HCT116 (cell line): Measurements from ENCODE around the gene TLR5. TPM values are rescaled to one million over a fixed set of nuclear protein-coding genes. Genes with fewer than 3 reads are reported as not detected.

Experiments
- ATAC-seq: fragments of 200-7000 bp; cut with Tn5 transposase; 2 replicates; pipeline ENCODE4 v1.9.1; 2020; ENCODE audit warnings: mild to moderate bottlenecking, moderate library complexity
- BruUV-seq: library from RNA; stranded (reverse); fragments of 400-500 nt; replicated peaks from 2 replicates; lab custom pipeline; 2021; lab: Mats Ljungman, UMichigan
- CTCF ChIA-PET: fragments of 300-600 bp; sonication (Branson Sonifier 250); formaldehyde crosslinking; loops from one replicate; lab custom pipeline; 2021; ENCODE audit warnings: antibody characterized with exemption; lab: Charles Lee
- POLR2A ChIA-PET: fragments of 300-600, 350-600 bp; sonication (Branson Sonifier 250); formaldehyde crosslinking; loops from one replicate; lab custom pipeline; 2021; ENCODE audit warnings: antibody characterized with exemption; lab: Charles Lee
- RAD21 ChIA-PET, 2 experiments: fragments of 300-600 bp; sonication (Branson Sonifier 250); formaldehyde crosslinking; loops; one replicate each; lab custom pipeline; 2023; ENCODE audit warnings: low total read pairs in 2 of 2; ENCODE audit not compliant: uncharacterized antibody in 2 of 2, unreplicated experiment in 2 of 2, low non-redundant PET in 1 of 2; lab: Charles Lee
- DNase-seq: peaks from one replicate; pipeline ENCODE4 v3.0.0-alpha.2; 2010; ENCODE audit warnings: low read depth, low spot score
- H2AFZ ChIP-seq: fragments of 200-600 bp; shearing (Covaris generic), sonication (generic); 2 replicates; pipeline ENCODE4 v1.6.1; 2017; ENCODE audit warnings: low read depth, mixed run types, mixed read lengths, antibody characterized with exemption, low read length; ENCODE audit not compliant: poor library complexity, severe bottlenecking
- H3K27ac ChIP-seq: 2 replicates; pipeline ENCODE4 v1.5.1; 2012; ENCODE audit warnings: low read depth, low read length
- H3K27me3 ChIP-seq: fragments of 200-600 bp; sonication (generic); 2 replicates; pipeline ENCODE4 v1.6.1; 2016; ENCODE audit warnings: mixed run types, low read length, mixed read lengths; ENCODE audit not compliant: insufficient read depth
- H3K36me3 ChIP-seq, 2 experiments: fragments of 200-500 bp in 1 of 2; fragments of 200-600 bp in 1 of 2; sonication (Bioruptor generic) in 1 of 2; sonication (generic) in 1 of 2; 2 replicates each; pipeline versions ENCODE4 v1.5.1 to v1.6.1; 2014 to 2016; ENCODE audit warnings: low read length in 2 of 2, inconsistent platforms in 1 of 2, mixed read lengths in 1 of 2, mixed run types in 1 of 2; ENCODE audit not compliant: insufficient read depth in 2 of 2, control insufficient read depth in 1 of 2
- H3K4me1 ChIP-seq, 2 experiments: fragments of 200-600 bp in 1 of 2; sonication (generic) in 1 of 2; 2 replicates each; pipeline versions ENCODE4 v1.5.1 to v1.6.1; 2012 to 2017; ENCODE audit warnings: low read length in 2 of 2, inconsistent platforms in 1 of 2, mild to moderate bottlenecking in 1 of 2, mixed read lengths in 1 of 2, mixed run types in 1 of 2, moderate library complexity in 1 of 2; ENCODE audit not compliant: insufficient read depth in 2 of 2, control insufficient read depth in 1 of 2
- H3K4me2 ChIP-seq: fragments of 200-600 bp; sonication (generic); 2 replicates; pipeline ENCODE4 v1.6.1; 2017; ENCODE audit warnings: mixed run types, low read length, mixed read lengths
- H3K4me3 ChIP-seq, 2 experiments: fragments of 200-600 bp in 1 of 2; sonication (generic) in 1 of 2; replicated peaks in 1 of 2; 2 replicates each; pipeline ENCODE4 v1.5.1; 2011 to 2016; ENCODE audit warnings: low read length in 2 of 2, control low read depth in 1 of 2, low read depth in 1 of 2, mild to moderate bottlenecking in 1 of 2, mixed read lengths in 1 of 2, mixed run types in 1 of 2
- H3K79me2 ChIP-seq: fragments of 200-600 bp; sonication (generic); 2 replicates; pipeline ENCODE4 v1.6.1; 2017; ENCODE audit warnings: mild to moderate bottlenecking, mixed run types, low read length, moderate library complexity, mixed read lengths; ENCODE audit not compliant: insufficient read depth
- H3K9ac ChIP-seq: fragments of 200-600 bp; sonication (generic); 2 replicates; pipeline ENCODE4 v1.6.1; 2016; ENCODE audit warnings: low read length, mixed read lengths
- H3K9me2 ChIP-seq: fragments of 200-600 bp; sonication (generic), shearing (Covaris generic); 2 replicates; pipeline ENCODE4 v1.6.1; 2017; ENCODE audit warnings: mixed run types, mild to moderate bottlenecking, moderate library complexity; ENCODE audit not compliant: insufficient read depth
- H3K9me3 ChIP-seq, 2 experiments: fragments of 200-500 bp in 1 of 2; fragments of 200-600 bp in 1 of 2; sonication (Bioruptor generic) in 1 of 2; sonication (generic) in 1 of 2; 2 replicates each; pipeline ENCODE4 v1.6.1; 2014 to 2017; ENCODE audit warnings: low read length in 2 of 2, mixed read lengths in 2 of 2, inconsistent platforms in 1 of 2, low read depth in 1 of 2, mild to moderate bottlenecking in 1 of 2, mixed run types in 1 of 2, moderate library complexity in 1 of 2; ENCODE audit not compliant: control insufficient read depth in 1 of 2, insufficient read depth in 1 of 2
- H4K20me1 ChIP-seq: fragments of 200-600 bp; sonication (generic), shearing (Covaris generic); 2 replicates; pipeline ENCODE4 v1.6.1; 2017; ENCODE audit warnings: mixed run types, mild to moderate bottlenecking, moderate library complexity; ENCODE audit not compliant: insufficient read depth
- CTCF ChIP-seq, 3 experiments: fragments of 200-600 bp in 1 of 3; sonication (generic) in 1 of 3; IDR thresholded peaks in 2 of 3; conservative IDR thresholded peaks in 1 of 3; 2 replicates each; pipeline ENCODE4 v1.5.1; 2012 to 2017; ENCODE audit warnings: low read depth in 2 of 3, low read length in 2 of 3, antibody characterized with exemption in 1 of 3, borderline replicate concordance in 1 of 3, control low read depth in 1 of 3, mild to moderate bottlenecking in 1 of 3, mixed read lengths in 1 of 3, mixed run types in 1 of 3, moderate library complexity in 1 of 3; ENCODE audit not compliant: insufficient read depth in 1 of 3
- EGR1 ChIP-seq: IDR thresholded peaks from 2 replicates; pipeline ENCODE4 v1.6.1; 2012; ENCODE audit warnings: low read depth
- ELF1 ChIP-seq: IDR thresholded peaks from 2 replicates; pipeline ENCODE4 v1.6.1; 2012; ENCODE audit warnings: low read depth, borderline replicate concordance
- EZH2 ChIP-seq: fragments of 200-600 bp; sonication (generic); IDR thresholded peaks from 2 replicates; pipeline ENCODE4 v1.6.1; 2017; ENCODE audit warnings: antibody characterized with exemption, mixed run types
- FOSL1 ChIP-seq: IDR thresholded peaks from 2 replicates; pipeline ENCODE4 v1.6.1; 2012; ENCODE audit warnings: low read depth
- JUND ChIP-seq: IDR thresholded peaks from 2 replicates; pipeline ENCODE4 v1.6.1; 2012
- MAX ChIP-seq: IDR thresholded peaks from 2 replicates; pipeline ENCODE4 v1.6.1; 2012
- POLR2A ChIP-seq: IDR thresholded peaks from 2 replicates; pipeline ENCODE4 v1.7.0; 2011; ENCODE audit warnings: borderline replicate concordance; ENCODE audit not compliant: insufficient read depth, insufficient read length; ENCODE audit errors: extremely low read depth
- RAD21 ChIP-seq: IDR thresholded peaks from 2 replicates; pipeline ENCODE4 v1.6.1; 2012; ENCODE audit warnings: low read depth, mild to moderate bottlenecking
- REST ChIP-seq: IDR thresholded peaks from 2 replicates; pipeline ENCODE4 v1.6.1; 2012; ENCODE audit warnings: low read depth
- ZBTB33 ChIP-seq: IDR thresholded peaks from 2 replicates; pipeline ENCODE4 v1.6.1; 2011; ENCODE audit warnings: mild to moderate bottlenecking, low read length, moderate library complexity; ENCODE audit not compliant: insufficient replicate concordance; ENCODE audit errors: extremely low read depth
- ZFX ChIP-seq: fragments of 450-650 bp; IDR thresholded peaks from 2 replicates; pipeline ENCODE4 v1.6.1; 2017
- ZNF274 ChIP-seq: fragments of 200-500 bp; sonication (Bioruptor generic); IDR thresholded peaks from 2 replicates; pipeline ENCODE4 v1.6.1; 2014; ENCODE audit warnings: mild to moderate bottlenecking, low read depth, low read length, inconsistent platforms
- intact Hi-C: fragments of 100-400 bp; cut with micrococcal nuclease; formaldehyde crosslinking; loops from 2 replicates; pipeline ENCODE4 v1.10.0; 2022
- total RNA-seq: library from RNA; stranded (reverse); gene quantifications from one replicate; pipeline ENCODE4 v1.2.1, GENCODE V29; 2021; ENCODE audit not compliant: unreplicated experiment

The TLR5 gene
- total RNA-seq, 1 experiment from 2014 or later, result 1.2 TPM

- no peak for TF ChIP-seq MAX
- TF ChIP-seq EZH2, result no peak
- TF ChIP-seq EGR1, result no peak
- no peak for TF ChIP-seq ZNF274
These were observed 45.7 kb upstream of the TLR5 start for GRCh38 chr1:223188618-223189356.

GRCh38 chr1:223186800-223187199, 43.8 kb upstream of the TLR5 start:
- Histone ChIP-seq H3K9me2 (no peaks in the 10 kb centered on the region), H3K9me3 (no peaks in the 10 kb centered on the region), H3K9ac (no peak overlapping the region), H3K79me2 (no peaks in the 10 kb centered on the region), H3K27me3 (peaks cover 23% of the 10 kb centered on the region), H3K4me2 (no peak overlapping the region), H3K4me3 (no peak overlapping the region), H3K27ac (no peak overlapping the region), H3K4me1 (peaks cover 14 to 15% of the 10 kb centered on the region in 2 experiments), H3K36me3 (no peaks in the 10 kb centered on the region), H4K20me1 (no peaks in the 10 kb centered on the region), H2AFZ (no peak overlapping the region)
- ChIA-PET POLR2A (no interaction called here), RAD21 (no interaction called here), CTCF (no interaction called here)
- intact Hi-C loops, result no loop called here
- no TSS peak for BruUV-seq
- DNase-seq, result no peak
- no peak for ATAC-seq
- no peak for TF ChIP-seq RAD21
- TF ChIP-seq REST, result no peak
- no peak for TF ChIP-seq FOSL1
- TF ChIP-seq ZBTB33, result no peak
- no peak for TF ChIP-seq ZFX
- no peak for TF ChIP-seq CTCF (IDR thresholded peaks at IDR 0.05 in 2 of 3, conservative IDR thresholded peaks at IDR 0.05 in 1 of 3; ENCODE audit: borderline replicate concordance in 1 of 3, insufficient read depth in 1 of 3, low read depth in 2 of 3, low read length in 2 of 3)
- TF ChIP-seq JUND, result no peak
- no peak for TF ChIP-seq POLR2A
- TF ChIP-seq ELF1, result no peak

More at GRCh38 chr1:223188618-223189356, 45.7 kb upstream of the TLR5 start:
- intact Hi-C loops, result no loop called here
- no peak overlapping the region for H3K4me3 ChIP-seq
- no peaks in the 10 kb centered on the region for H3K36me3 ChIP-seq
- no peak overlapping the region for H3K4me2 ChIP-seq
- CTCF ChIA-PET, result no interaction called here
- POLR2A ChIA-PET, result no interaction called here
- no peak overlapping the region for H3K27ac ChIP-seq
- ATAC-seq (no peak), DNase-seq (no peak)
- no peak overlapping the region for H3K9ac ChIP-seq
- no peaks in the 10 kb centered on the region for H3K9me2 ChIP-seq
- H3K79me2 ChIP-seq, result no peaks in the 10 kb centered on the region
- H4K20me1 ChIP-seq, result no peaks in the 10 kb centered on the region
- no TSS peak for BruUV-seq
- H2AFZ ChIP-seq, result no peak overlapping the region
- H3K9me3 ChIP-seq, result no peaks in the 10 kb centered on the region
- H3K27me3 ChIP-seq, result peaks cover 15% of the 10 kb centered on the region
- RAD21 ChIA-PET, result no interaction called here
- H3K4me1 ChIP-seq, result peaks cover 14 to 15% of the 10 kb centered on the region in 2 experiments
